ENCODE data around the gene SELENBP1. TPM values are rescaled to one million over a fixed set of nuclear protein-coding genes. Genes with fewer than 3 reads are reported as not detected.

SELENBP1 gene
- total RNA-seq, 2 donors from 2014 or later: 35.4 to 39.2 TPM

GRCh38 chr1:151407304-151407703 lies 34.8 kb upstream of the SELENBP1 start:
- peaks cover 87% of the 10 kb centered on the region for H3K36me3 ChIP-seq (ENCODE audit: control insufficient read depth, insufficient read depth, low read length)
- Mint-ChIP-seq H3K27ac (no peak overlapping the region), H3K27me3 (ENCODE audit: insufficient read depth) (no peaks in the 10 kb centered on the region), H3K4me1 (no peaks in the 10 kb centered on the region), H3K36me3 (ENCODE audit: low read depth) (peaks cover 73% of the 10 kb centered on the region), H3K9me3 (no peaks in the 10 kb centered on the region), H3K4me3 (no peak overlapping the region)
- no peak overlapping the region for H3K9ac ChIP-seq (ENCODE audit: extremely low read depth, low read length, poor library complexity, severe bottlenecking)
- no peaks in the 10 kb centered on the region for H3K4me1 ChIP-seq (ENCODE audit: control insufficient read depth, insufficient read depth, low read length)
- no peak for DNase-seq
- WGBS, 2 experiments (ENCODE audit: insufficient coverage in 1 of 2, insufficient read length in 1 of 2): 95 to 97% methylated on average over 3 of the region's 3 CpGs
- no peak for TF ChIP-seq CTCF (conservative IDR thresholded peaks at IDR 0.05)
- no peaks in the 10 kb centered on the region for H3K27me3 ChIP-seq (ENCODE audit: control insufficient read depth, insufficient read depth, low read length, poor library complexity, severe bottlenecking)
- H3K27ac ChIP-seq (ENCODE audit: low read depth, low read length): no peak overlapping the region
- no peak overlapping the region for H3K4me3 ChIP-seq (ENCODE audit: low read length)
- no peaks in the 10 kb centered on the region for H3K9me3 ChIP-seq (ENCODE audit: control insufficient read depth, low read length)

DNA sequence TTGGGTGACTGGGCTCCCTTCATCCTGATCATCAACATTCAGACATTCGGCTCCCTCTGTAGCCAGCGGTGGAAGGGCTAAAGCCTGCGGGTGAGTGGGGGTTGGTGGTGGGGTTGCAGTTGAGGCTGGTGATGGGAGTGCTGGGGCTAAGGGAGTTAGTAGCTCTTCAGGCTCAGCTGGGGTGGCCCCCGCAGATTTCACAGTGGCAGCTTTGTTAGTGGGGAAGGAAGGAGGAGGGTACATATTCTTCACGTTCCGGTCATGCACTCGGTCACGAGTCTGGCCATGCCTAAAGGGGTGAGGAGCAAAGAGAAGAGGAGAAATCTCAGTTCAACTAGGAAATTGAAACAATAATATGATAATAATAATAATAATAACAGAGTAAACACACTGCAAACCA lies 33.7 kb upstream of the SELENBP1 start:
- Histone ChIP-seq H3K27ac (ENCODE audit: low read depth, low read length) (no peak overlapping the region), H3K36me3 (ENCODE audit: control insufficient read depth, insufficient read depth, low read length) (peaks cover 87% of the 10 kb centered on the region), H3K4me1 (ENCODE audit: control insufficient read depth, insufficient read depth, low read length) (peaks cover under 1% of the 10 kb centered on the region), H3K4me3 (ENCODE audit: low read length) (no peak overlapping the region), H3K27me3 (ENCODE audit: control insufficient read depth, insufficient read depth, low read length, poor library complexity, severe bottlenecking) (no peaks in the 10 kb centered on the region), H3K9me3 (ENCODE audit: control insufficient read depth, low read length) (no peaks in the 10 kb centered on the region), H3K9ac (ENCODE audit: extremely low read depth, low read length, poor library complexity, severe bottlenecking) (no peak overlapping the region)
- WGBS, 2 experiments (ENCODE audit: insufficient coverage in 1 of 2, insufficient read length in 1 of 2): 94% methylated on average over 8 of the region's 8 CpGs; no CpG with 5 or more reads in 1 of the 2 experiments
- no peak for DNase-seq
- Mint-ChIP-seq H3K9me3 (no peaks in the 10 kb centered on the region), H3K27me3 (ENCODE audit: insufficient read depth) (no peaks in the 10 kb centered on the region), H3K36me3 (ENCODE audit: low read depth) (peaks cover 75% of the 10 kb centered on the region), H3K27ac (no peak overlapping the region), H3K4me3 (no peak overlapping the region), H3K4me1 (no peaks in the 10 kb centered on the region)
- no peak for TF ChIP-seq CTCF (conservative IDR thresholded peaks at IDR 0.05)

DNA sequence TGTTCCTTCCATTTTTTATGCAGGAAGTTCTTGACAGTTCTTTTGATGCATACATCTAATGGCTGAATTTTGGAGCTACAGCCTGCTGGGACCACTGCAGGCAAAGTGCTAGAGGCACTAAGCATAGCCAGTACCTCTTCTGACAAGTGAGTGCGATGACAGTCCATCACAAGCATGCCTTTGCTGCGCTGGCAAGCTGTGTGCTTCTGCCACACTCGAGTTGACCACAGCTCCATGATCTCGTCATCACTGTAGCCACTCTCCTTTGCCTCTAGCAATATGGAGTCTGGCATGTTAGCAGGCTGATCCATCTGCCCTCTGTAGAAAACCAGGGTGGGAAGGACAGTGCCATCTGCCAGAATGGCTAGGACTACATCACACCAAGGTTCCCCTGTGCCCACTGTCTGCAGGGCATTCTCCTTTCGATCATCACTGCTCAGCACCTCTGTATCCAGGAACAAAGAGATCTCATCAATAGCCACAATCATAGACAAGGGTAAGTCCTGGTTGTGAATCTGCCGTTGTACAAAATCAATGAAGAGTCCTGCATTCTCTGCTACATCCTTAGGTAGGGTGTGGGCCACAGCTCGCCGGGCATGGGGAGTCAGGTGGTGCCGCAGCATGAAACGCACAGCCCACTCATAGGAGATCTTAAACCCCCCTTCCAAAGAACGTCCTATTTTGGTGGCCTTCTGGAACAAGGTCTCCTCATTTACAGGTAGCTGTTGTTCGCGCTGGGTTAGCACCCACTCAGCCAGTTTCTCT lies 32.9 kb upstream of the SELENBP1 start:
- H3K9ac ChIP-seq (ENCODE audit: extremely low read depth, low read length, poor library complexity, severe bottlenecking): no peak overlapping the region

More for the DNA sequence above, 32.9 kb upstream of the SELENBP1 start:
- Mint-ChIP-seq H3K4me1 (peaks cover 6% of the 10 kb centered on the region), H3K4me3 (no peak overlapping the region), H3K27ac (peak overlapping the region; percentile 40), H3K9me3 (no peaks in the 10 kb centered on the region), H3K36me3 (ENCODE audit: low read depth) (peaks cover 77% of the 10 kb centered on the region), H3K27me3 (ENCODE audit: insufficient read depth) (no peaks in the 10 kb centered on the region)
- H3K36me3 ChIP-seq (ENCODE audit: control insufficient read depth, insufficient read depth, low read length): peaks cover 87% of the 10 kb centered on the region
- 96 to 97% methylated on average over 6 to 13 of the region's 13 CpGs for WGBS, 2 experiments (ENCODE audit: insufficient coverage in 1 of 2, insufficient read length in 1 of 2)
- no peak overlapping the region for H3K27ac ChIP-seq (ENCODE audit: low read depth, low read length)
- peaks cover 6% of the 10 kb centered on the region for H3K4me1 ChIP-seq (ENCODE audit: control insufficient read depth, insufficient read depth, low read length)
- H3K9me3 ChIP-seq (ENCODE audit: control insufficient read depth, low read length): no peaks in the 10 kb centered on the region
- TF ChIP-seq CTCF (conservative IDR thresholded peaks at IDR 0.05): no peak
- no peaks in the 10 kb centered on the region for H3K27me3 ChIP-seq (ENCODE audit: control insufficient read depth, insufficient read depth, low read length, poor library complexity, severe bottlenecking)
- DNase-seq: no peak
- H3K4me3 ChIP-seq (ENCODE audit: low read length): no peak overlapping the region

Data from endodermal cell (in vitro differentiated cells).